Umbilical cord (tissue), 1 donor: Measurements from ENCODE around the gene SMIM45.
A peak's percentile ranks its signal among the peaks of the same experiment; 100 is the strongest.

Source experiments
- DNase-seq: peaks from one replicate; pipeline ENCODE4 v3.0.0-alpha.2; 2015; ENCODE audit warnings: low spot score

SMIM45 gene

GRCh38 chr22:41915786-41916493 lies 36.0 kb upstream of the SMIM45 start:
- DNase-seq, result no peak

GRCh38 chr22:41916745-41917358 lies 35.1 kb upstream of the SMIM45 start:
- no peak for DNase-seq

- no peak for DNase-seq
Measured at GRCh38 chr22:41917375-41917902, 34.5 kb upstream of the SMIM45 start.

- peak; percentile 54 for DNase-seq
Measured at GRCh38 chr22:41917903-41918791, 33.8 kb upstream of the SMIM45 start.

- peak; percentile 35 for DNase-seq
Measured at GRCh38 chr22:41919357-41920224, 32.4 kb upstream of the SMIM45 start.

- DNase-seq, result peak; percentile 23
Measured at GRCh38 chr22:41920271-41920976, 31.5 kb upstream of the SMIM45 start.

- no peak for DNase-seq
Measured at GRCh38 chr22:41922328-41922727, 29.6 kb upstream of the SMIM45 start.

- DNase-seq, result no peak
Measured at GRCh38 chr22:41922940-41923594, 28.9 kb upstream of the SMIM45 start.

GRCh38 chr22:41923595-41924276 lies 28.2 kb upstream of the SMIM45 start:
- no peak for DNase-seq

- no peak for DNase-seq
Measured at GRCh38 chr22:41925783-41926460, 26.0 kb upstream of the SMIM45 start.

- no peak for DNase-seq
Measured at GRCh38 chr22:41927813-41928212, 24.1 kb upstream of the SMIM45 start.

- no peak for DNase-seq
Measured at GRCh38 chr22:41928593-41929417, 23.1 kb upstream of the SMIM45 start.

GRCh38 chr22:41929418-41929810 lies 22.5 kb upstream of the SMIM45 start:
- no peak for DNase-seq

GRCh38 chr22:41931701-41932269 lies 20.2 kb upstream of the SMIM45 start:
- no peak for DNase-seq

- no peak for DNase-seq
Measured at GRCh38 chr22:41932353-41932752, 19.6 kb upstream of the SMIM45 start.

- DNase-seq, result no peak
Measured at GRCh38 chr22:41933411-41934177, 18.4 kb upstream of the SMIM45 start.
